ENCODE results near the gene NSRP1. TPM values are rescaled to one million over a fixed set of nuclear protein-coding genes. Genes with fewer than 3 reads are reported as not detected.

Gene NSRP1
- polyA plus RNA-seq, 3 donors = 7.2 to 19.9 (median 11.7) TPM

DNA sequence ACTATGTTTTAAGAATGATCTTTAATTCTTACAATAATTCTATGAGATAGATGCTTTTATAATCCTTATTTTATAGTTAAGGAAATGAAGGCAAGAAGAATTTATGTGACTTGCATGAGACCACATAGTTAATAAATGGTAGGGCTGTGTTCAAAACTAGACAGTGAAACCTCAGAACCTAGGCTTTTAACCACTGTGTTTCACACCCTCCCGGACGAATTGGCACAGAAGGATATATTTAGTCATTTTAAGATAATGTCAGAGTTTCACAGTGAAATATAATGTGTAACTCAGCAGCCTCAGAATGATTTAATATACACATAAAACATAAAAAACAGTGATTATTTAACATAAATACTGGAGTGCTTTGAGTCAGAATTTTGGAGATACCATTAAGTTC, 57.0 kb downstream of the NSRP1 start:
- Histone ChIP-seq H3K27me3 (ENCODE audit: control insufficient read depth in 2 of 2, insufficient read depth in 2 of 2, low read length in 2 of 2) (no peaks in the 10 kb centered on the region), H3K9ac (ENCODE audit: insufficient read depth, low read length, poor library complexity, severe bottlenecking) (no peak overlapping the region), H4K20me1 (ENCODE audit: insufficient read depth, low read length) (no peaks in the 10 kb centered on the region), H3K4me3 (replicated peaks in 1 of 3; ENCODE audit: low read depth in 2 of 3, low read length in 3 of 3) (no peak overlapping the region), H3K9me3 (replicated peaks in 1 of 2; ENCODE audit: control insufficient read depth in 1 of 2, insufficient read depth in 1 of 2, low read length in 2 of 2) (no peaks in the 10 kb centered on the region), H3K36me3 (replicated peaks in 1 of 2; ENCODE audit: control insufficient read depth in 1 of 2, insufficient read depth in 2 of 2, low read length in 2 of 2) (peaks cover 50 to 82% of the 10 kb centered on the region in 2 donors), H2AFZ (ENCODE audit: insufficient read depth, low read depth, low read length, poor library complexity, severe bottlenecking) (no peak overlapping the region), H3K4me1 (ENCODE audit: control insufficient read depth in 1 of 2, insufficient read depth in 2 of 2, low read length in 2 of 2) (no peaks in the 10 kb centered on the region), H3K79me2 (ENCODE audit: insufficient read depth, low read length) (no peaks in the 10 kb centered on the region), H3K27ac (ENCODE audit: low read depth in 1 of 2, low read length in 2 of 2) (no peak overlapping the region), H3K4me2 (replicated peaks; ENCODE audit: extremely low read depth, low read length, poor library complexity, severe bottlenecking) (no peak overlapping the region)
- H3K27ac Mint-ChIP-seq = no peak overlapping the region
- intact Hi-C loops (cut with micrococcal nuclease) = no loop called here
- DNase-seq = no peak
- WGBS (ENCODE audit: insufficient coverage) = no CpG with 5 or more reads among the region's 2 CpGs
- TF ChIP-seq, protein P1, sequence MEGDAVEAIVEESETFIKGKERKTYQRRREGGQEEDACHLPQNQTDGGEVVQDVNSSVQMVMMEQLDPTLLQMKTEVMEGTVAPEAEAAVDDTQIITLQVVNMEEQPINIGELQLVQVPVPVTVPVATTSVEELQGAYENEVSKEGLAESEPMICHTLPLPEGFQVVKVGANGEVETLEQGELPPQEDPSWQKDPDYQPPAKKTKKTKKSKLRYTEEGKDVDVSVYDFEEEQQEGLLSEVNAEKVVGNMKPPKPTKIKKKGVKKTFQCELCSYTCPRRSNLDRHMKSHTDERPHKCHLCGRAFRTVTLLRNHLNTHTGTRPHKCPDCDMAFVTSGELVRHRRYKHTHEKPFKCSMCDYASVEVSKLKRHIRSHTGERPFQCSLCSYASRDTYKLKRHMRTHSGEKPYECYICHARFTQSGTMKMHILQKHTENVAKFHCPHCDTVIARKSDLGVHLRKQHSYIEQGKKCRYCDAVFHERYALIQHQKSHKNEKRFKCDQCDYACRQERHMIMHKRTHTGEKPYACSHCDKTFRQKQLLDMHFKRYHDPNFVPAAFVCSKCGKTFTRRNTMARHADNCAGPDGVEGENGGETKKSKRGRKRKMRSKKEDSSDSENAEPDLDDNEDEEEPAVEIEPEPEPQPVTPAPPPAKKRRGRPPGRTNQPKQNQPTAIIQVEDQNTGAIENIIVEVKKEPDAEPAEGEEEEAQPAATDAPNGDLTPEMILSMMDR (IDR thresholded peaks at IDR 0.05) = no peak
- no peak overlapping the region for H3K4me3 Mint-ChIP-seq
- H3K4me1 Mint-ChIP-seq = no peaks in the 10 kb centered on the region
- no peaks in the 10 kb centered on the region for H3K9me3 Mint-ChIP-seq
- H3K36me3 Mint-ChIP-seq = peaks cover 54 to 63% of the 10 kb centered on the region in 2 donors
- no peaks in the 10 kb centered on the region for H3K27me3 Mint-ChIP-seq (ENCODE audit: low read depth in 3 of 3)

- intact Hi-C loops (cut with micrococcal nuclease) = no loop called here
- Histone ChIP-seq H2AFZ (ENCODE audit: insufficient read depth, low read depth, low read length, poor library complexity, severe bottlenecking) (no peak overlapping the region), H3K9me3 (replicated peaks in 1 of 2; ENCODE audit: control insufficient read depth in 1 of 2, insufficient read depth in 1 of 2, low read length in 2 of 2) (no peaks in the 10 kb centered on the region), H3K36me3 (replicated peaks in 1 of 2; ENCODE audit: control insufficient read depth in 1 of 2, insufficient read depth in 2 of 2, low read length in 2 of 2) (peaks cover 57 to 91% of the 10 kb centered on the region in 2 donors), H3K9ac (ENCODE audit: insufficient read depth, low read length, poor library complexity, severe bottlenecking) (no peak overlapping the region), H4K20me1 (ENCODE audit: insufficient read depth, low read length) (no peaks in the 10 kb centered on the region), H3K27me3 (ENCODE audit: control insufficient read depth in 2 of 2, insufficient read depth in 2 of 2, low read length in 2 of 2) (no peaks in the 10 kb centered on the region), H3K4me2 (replicated peaks; ENCODE audit: extremely low read depth, low read length, poor library complexity, severe bottlenecking) (no peak overlapping the region), H3K27ac (ENCODE audit: low read depth in 1 of 2, low read length in 2 of 2) (no peak overlapping the region), H3K4me1 (ENCODE audit: control insufficient read depth in 1 of 2, insufficient read depth in 2 of 2, low read length in 2 of 2) (no peaks in the 10 kb centered on the region), H3K79me2 (ENCODE audit: insufficient read depth, low read length) (no peaks in the 10 kb centered on the region), H3K4me3 (replicated peaks in 1 of 3; ENCODE audit: low read depth in 2 of 3, low read length in 3 of 3) (no peak overlapping the region)
- 100% methylated on average over 1 of the region's 1 CpG for whole genome bisulfite sequencing (ENCODE audit: insufficient coverage)
- no peak for DNase-seq
- Mint-ChIP-seq H3K4me3 (no peak overlapping the region), H3K27me3 (ENCODE audit: low read depth in 3 of 3) (no peaks in the 10 kb centered on the region), H3K27ac (no peak overlapping the region), H3K9me3 (no peaks in the 10 kb centered on the region), H3K4me1 (no peaks in the 10 kb centered on the region), H3K36me3 (peaks cover 58 to 68% of the 10 kb centered on the region in 2 donors)
- TF ChIP-seq, protein P1 (IDR thresholded peaks at IDR 0.05) = no peak
These were observed 57.9 kb downstream of the NSRP1 start for GRCh38 chr17:30174556-30174955.

All from CD14-positive monocyte (primary cell).